COR-L47 (cell line): ENCODE measurements around the gene DUS3L.

Experiments used
- DNase-seq: peaks from one replicate; lab custom pipeline; 2025; lab: John Stamatoyannopoulos, UW

DUS3L gene

GRCh38 chr19:5821521-5822180, 30.7 kb upstream of the DUS3L start:
- no peak for DNase-seq

- no peak for DNase-seq
Measured at GRCh38 chr19:5820785-5821184, 29.8 kb upstream of the DUS3L start.

GRCh38 chr19:5818594-5818993, 27.6 kb upstream of the DUS3L start:
- DNase-seq: no peak

GRCh38 chr19:5817218-5817617, 26.3 kb upstream of the DUS3L start:
- no peak for DNase-seq

GRCh38 chr19:5814852-5815246, 23.9 kb upstream of the DUS3L start:
- no peak for DNase-seq

- DNase-seq: no peak
Measured at GRCh38 chr19:5814123-5814851, 23.3 kb upstream of the DUS3L start.

- no peak for DNase-seq
Measured at GRCh38 chr19:5811117-5811516, 20.2 kb upstream of the DUS3L start.

- no peak for DNase-seq
Measured at GRCh38 chr19:5809469-5809868, 18.5 kb upstream of the DUS3L start.

GRCh38 chr19:5809053-5809452, 18.1 kb upstream of the DUS3L start:
- no peak for DNase-seq

GRCh38 chr19:5808120-5808816, 17.3 kb upstream of the DUS3L start:
- no peak for DNase-seq

- no peak for DNase-seq
Measured at GRCh38 chr19:5806905-5807304, 15.9 kb upstream of the DUS3L start.

GRCh38 chr19:5806133-5806489, 15.1 kb upstream of the DUS3L start:
- DNase-seq: no peak

GRCh38 chr19:5805462-5806132, 14.6 kb upstream of the DUS3L start:
- DNase-seq: peak; percentile 79

GRCh38 chr19:5804516-5805461, 13.8 kb upstream of the DUS3L start, which contains the start of gene NRTN:
TSS of gene NRTN (plus strand) at chr19:5805067. CDS start at chr19:5824166, 19,099 bp downstream.
- DNase-seq: no peak

GRCh38 chr19:5803752-5804515, 13.0 kb upstream of the DUS3L start:
- peak; percentile 87 for DNase-seq

GRCh38 chr19:5803441-5803751, 12.4 kb upstream of the DUS3L start:
- DNase-seq: no peak

- DNase-seq: no peak
Measured at GRCh38 chr19:5801796-5802619, 11.0 kb upstream of the DUS3L start.

GRCh38 chr19:5800361-5801270, 9.7 kb upstream of the DUS3L start:
- no peak for DNase-seq
